ENCODE data around the gene NBEAL1. TPM values are rescaled to one million over a fixed set of nuclear protein-coding genes. Genes with fewer than 3 reads are reported as not detected.
"Not testable (repeated sequence)": the region's sequence is repeated elsewhere in the genome, so short reads cannot be mapped to it uniquely, and the experiment has no call there.

The NBEAL1 gene
- total and polyA plus RNA-seq, 9 donors: 4.6 to 36.2 (median 26.2) TPM

- Histone ChIP-seq H3K27ac (no peak overlapping the region), H3K4me1 (ENCODE audit: insufficient read depth) (no peaks in the 10 kb centered on the region), H3K4me3 (no peak overlapping the region), H3K27me3 (no peaks in the 10 kb centered on the region), H3K36me3 (no peaks in the 10 kb centered on the region), H3K9me3 (no peaks in the 10 kb centered on the region)
- no peak for DNase-seq
- 85 to 90% (median 89%) methylated on average over 5 of the region's 5 CpGs for WGBS, 3 donors
- intact Hi-C loops (cut with DNase I): no loop called here
- TF ChIP-seq EP300 (IDR thresholded peaks at IDR 0.05) (no peak), CTCF (IDR thresholded peaks at IDR 0.05) (no peak)
Observed at GRCh38 chr2:203059567-203060240, 45.0 kb downstream of the NBEAL1 start.

- H3K4me1 ChIP-seq (ENCODE audit: insufficient read depth): no peaks in the 10 kb centered on the region
- no peak overlapping the region for H3K27ac ChIP-seq
- 63 to 72% (median 69%) methylated on average over 4 of the region's 4 CpGs for WGBS, 3 donors
- H3K27me3 ChIP-seq: no peaks in the 10 kb centered on the region
- H3K9me3 ChIP-seq: no peaks in the 10 kb centered on the region
- TF ChIP-seq CTCF (IDR thresholded peaks at IDR 0.05): no peak
- TF ChIP-seq POLR2A (IDR thresholded peaks at IDR 0.05): no peak
- TF ChIP-seq EP300 (IDR thresholded peaks at IDR 0.05): no peak
- H3K36me3 ChIP-seq: no peaks in the 10 kb centered on the region
- H3K4me3 ChIP-seq: no peak overlapping the region
- DNase-seq: no peak
- intact Hi-C loops (cut with DNase I): no loop called here
Observed at GRCh38 chr2:203061346-203061745, 46.7 kb downstream of the NBEAL1 start.

GRCh38 chr2:203062126-203062525 is 47.5 kb downstream of the NBEAL1 start:
- WGBS, 3 donors: 71 to 83% (median 74%) methylated on average over 3 of the region's 3 CpGs
- DNase-seq: no peak
- no peak overlapping the region for H3K27ac ChIP-seq
- H3K27me3 ChIP-seq: no peaks in the 10 kb centered on the region
- H3K9me3 ChIP-seq: no peaks in the 10 kb centered on the region
- intact Hi-C loops (cut with DNase I): no loop called here
- no peak for TF ChIP-seq EP300 (IDR thresholded peaks at IDR 0.05)
- no peak for TF ChIP-seq POLR2A (IDR thresholded peaks at IDR 0.05)
- TF ChIP-seq CTCF (IDR thresholded peaks at IDR 0.05): no peak
- no peak overlapping the region for H3K4me3 ChIP-seq
- H3K36me3 ChIP-seq: no peaks in the 10 kb centered on the region
- H3K4me1 ChIP-seq (ENCODE audit: insufficient read depth): no peaks in the 10 kb centered on the region

GRCh38 chr2:203066519-203067091 is 51.9 kb downstream of the NBEAL1 start:
- H3K4me3 ChIP-seq; DNase-seq; intact Hi-C loops (cut with DNase I); H3K4me1 ChIP-seq (ENCODE audit: insufficient read depth); H3K9me3 ChIP-seq; H3K36me3 ChIP-seq; H3K27ac ChIP-seq; H3K27me3 ChIP-seq: not testable (repeated sequence)
- 95 to 97% (median 96%) methylated on average over 29 to 36 of the region's 36 CpGs for WGBS, 3 donors

GRCh38 chr2:203070701-203071100 is 56.0 kb downstream of the NBEAL1 start:
- no peaks in the 10 kb centered on the region for H3K36me3 ChIP-seq
- DNase-seq: no peak
- H3K4me3 ChIP-seq: no peak overlapping the region
- no peaks in the 10 kb centered on the region for H3K4me1 ChIP-seq (ENCODE audit: insufficient read depth)
- 45 to 55% (median 52%) methylated on average over 2 of the region's 2 CpGs for WGBS, 3 donors
- no peak overlapping the region for H3K27ac ChIP-seq
- H3K9me3 ChIP-seq: no peaks in the 10 kb centered on the region
- no peaks in the 10 kb centered on the region for H3K27me3 ChIP-seq
- TF ChIP-seq CTCF (IDR thresholded peaks at IDR 0.05): no peak
- no peak for TF ChIP-seq EP300 (IDR thresholded peaks at IDR 0.05)
- no peak for TF ChIP-seq POLR2A (IDR thresholded peaks at IDR 0.05)
- intact Hi-C loops (cut with DNase I): no loop called here

Measured in ovary (tissue), 9 donors.